Measurements from ENCODE around the gene SCN3A.

The SCN3A gene

GRCh38 chr2:165191096-165191728, 12.6 kb downstream of the SCN3A start:
- no peak for DNase-seq (ENCODE audit: low read depth in 2 of 2)

GRCh38 chr2:165185633-165186032, 18.2 kb downstream of the SCN3A start:
- DNase-seq (ENCODE audit: low read depth in 2 of 2): no peak

- DNase-seq (ENCODE audit: low read depth in 2 of 2): no peak
Observed at GRCh38 chr2:165182029-165182428, 21.8 kb downstream of the SCN3A start.

GRCh38 chr2:165176780-165177179, 27.1 kb downstream of the SCN3A start:
- DNase-seq (ENCODE audit: low read depth in 2 of 2): no peak

GRCh38 chr2:165173215-165173614, 30.6 kb downstream of the SCN3A start:
- no peak for DNase-seq (ENCODE audit: low read depth in 2 of 2)

- DNase-seq (ENCODE audit: low read depth in 2 of 2): no peak
Observed at GRCh38 chr2:165164201-165164600, 39.6 kb downstream of the SCN3A start.

GRCh38 chr2:165163761-165164160, 40.1 kb downstream of the SCN3A start:
- no peak for DNase-seq (ENCODE audit: low read depth in 2 of 2)

GRCh38 chr2:165162466-165162865, 41.4 kb downstream of the SCN3A start:
- no peak for DNase-seq (ENCODE audit: low read depth in 2 of 2)

- no peak for DNase-seq (ENCODE audit: low read depth in 2 of 2)
Observed at GRCh38 chr2:165161510-165161909, 42.3 kb downstream of the SCN3A start.

GRCh38 chr2:165157160-165157559, 46.7 kb downstream of the SCN3A start:
- no peak for DNase-seq (ENCODE audit: low read depth in 2 of 2)

- DNase-seq (ENCODE audit: low read depth in 2 of 2): no peak
Observed at GRCh38 chr2:165155152-165155551, 48.7 kb downstream of the SCN3A start.

GRCh38 chr2:165149439-165149838, 54.4 kb downstream of the SCN3A start:
- DNase-seq (ENCODE audit: low read depth in 2 of 2): no peak

- no peak for DNase-seq (ENCODE audit: low read depth in 2 of 2)
Observed at GRCh38 chr2:165147186-165148045, 56.4 kb downstream of the SCN3A start.

- DNase-seq (ENCODE audit: low read depth in 2 of 2): no peak
Observed at GRCh38 chr2:165144315-165144714, 59.5 kb downstream of the SCN3A start.

GRCh38 chr2:165141601-165142354, 62.1 kb downstream of the SCN3A start:
- DNase-seq (ENCODE audit: low read depth in 2 of 2): no peak

GRCh38 chr2:165126244-165126643, 77.6 kb downstream of the SCN3A start:
- no peak for DNase-seq (ENCODE audit: low read depth in 2 of 2)

GRCh38 chr2:165122521-165122920, 81.3 kb downstream of the SCN3A start:
- no peak for DNase-seq (ENCODE audit: low read depth in 2 of 2)

- no peak for DNase-seq (ENCODE audit: low read depth in 2 of 2)
Observed at GRCh38 chr2:165120740-165121467, 82.9 kb downstream of the SCN3A start.

- no peak for DNase-seq (ENCODE audit: low read depth in 2 of 2)
Observed at GRCh38 chr2:165115258-165115657, 88.6 kb downstream of the SCN3A start.

GRCh38 chr2:165114346-165114939, 89.4 kb downstream of the SCN3A start:
- DNase-seq (ENCODE audit: low read depth in 2 of 2): no peak

- no peak for DNase-seq (ENCODE audit: low read depth in 2 of 2)
Observed at GRCh38 chr2:165113414-165113813, 90.4 kb downstream of the SCN3A start.

Data from stimulated activated CD8-positive, alpha-beta memory T cell treated with anti-CD3 and anti-CD28 coated beads, Interleukin-7, amount 100 ng/mL, for 4 hours (primary cell).